GM12891 (cell line): ENCODE measurements around the gene PPP6C.

Source experiments
- PAX5 ChIP-seq: IDR thresholded peaks from 2 replicates; pipeline ENCODE4 v1.6.1; 2011; ENCODE audit warnings: low read length, moderate library complexity, mild to moderate bottlenecking; ENCODE audit not compliant: insufficient read depth, severe bottlenecking
- POLR2A ChIP-seq: IDR thresholded peaks from 2 replicates; pipeline ENCODE4 v1.6.1; 2011; ENCODE audit warnings: low read depth, low read length, control low read depth
- POLR2AphosphoS5 ChIP-seq: IDR thresholded peaks from 2 replicates; pipeline ENCODE4 v1.6.1; 2011; ENCODE audit warnings: low read depth, low read length, control low read depth
- POU2F2 ChIP-seq: IDR thresholded peaks from 2 replicates; pipeline ENCODE4 v1.6.1; 2011; ENCODE audit warnings: low read depth, mild to moderate bottlenecking, control low read depth, low read length, moderate library complexity
- SPI1 ChIP-seq: IDR thresholded peaks from 2 replicates; pipeline ENCODE4 v1.6.1; 2011; ENCODE audit warnings: low read depth, low read length, control low read depth
- TAF1 ChIP-seq: IDR thresholded peaks from 2 replicates; pipeline ENCODE4 v1.6.1; 2011; ENCODE audit warnings: low read depth, low read length, control low read depth

GRCh38 chr9:125110464-125110863, 79.1 kb downstream of the PPP6C start:
- TF ChIP-seq POLR2AphosphoS5 (no peak), POU2F2 (no peak), SPI1 (no peak), POLR2A (no peak), TAF1 (no peak), PAX5 (no peak)
